GM21786 (cell line): ENCODE measurements around the gene KLHL29.

Experiments
- ATAC-seq: cut with Tn5 transposase; IDR thresholded peaks from one replicate; pipeline ENCODE4 v1.9.1; 2021; ENCODE audit not compliant: unreplicated experiment

Gene KLHL29

DNA sequence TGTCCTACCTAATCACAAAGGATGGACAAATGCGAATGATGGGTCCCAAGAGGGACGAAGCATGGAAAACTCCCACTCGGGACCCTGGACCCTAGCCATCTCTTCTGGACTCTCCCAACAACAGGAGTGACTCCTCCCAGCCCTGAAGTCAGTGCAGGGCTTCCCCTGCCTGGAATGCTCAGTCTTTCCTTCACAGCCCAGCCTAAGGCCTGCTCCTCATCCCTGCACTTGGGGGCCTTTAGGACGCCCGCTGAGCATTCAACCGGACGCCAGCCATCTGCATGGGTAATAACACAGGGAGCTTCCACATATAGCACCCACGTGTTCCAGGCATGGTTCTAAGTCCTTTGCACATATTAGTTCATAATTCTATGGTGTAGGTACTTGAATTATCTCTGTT, 237.5 kb downstream of the KLHL29 start:
- ATAC-seq: no peak

GRCh38 chr2:23622966-23623675, 238.1 kb downstream of the KLHL29 start:
- no peak for ATAC-seq

DNA sequence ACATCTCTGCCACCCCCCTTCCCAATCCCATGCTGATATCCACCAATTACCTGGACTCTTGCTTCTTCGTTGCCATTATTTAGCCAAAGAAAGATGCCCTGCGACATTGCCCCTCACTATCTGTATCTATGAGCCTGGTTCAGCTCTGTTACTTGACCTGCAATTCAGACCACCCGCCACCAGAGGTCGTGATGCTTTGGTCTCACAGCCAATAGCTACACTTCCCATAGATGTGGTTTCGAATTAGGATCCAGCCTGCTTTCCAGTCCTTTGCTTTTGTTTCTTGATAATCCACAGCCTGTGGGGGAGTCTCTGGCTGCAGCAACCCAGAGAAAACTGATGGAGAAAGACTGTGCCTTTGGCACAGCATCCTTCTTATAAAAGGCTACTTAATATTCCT, 239.4 kb downstream of the KLHL29 start:
- no peak for ATAC-seq

DNA sequence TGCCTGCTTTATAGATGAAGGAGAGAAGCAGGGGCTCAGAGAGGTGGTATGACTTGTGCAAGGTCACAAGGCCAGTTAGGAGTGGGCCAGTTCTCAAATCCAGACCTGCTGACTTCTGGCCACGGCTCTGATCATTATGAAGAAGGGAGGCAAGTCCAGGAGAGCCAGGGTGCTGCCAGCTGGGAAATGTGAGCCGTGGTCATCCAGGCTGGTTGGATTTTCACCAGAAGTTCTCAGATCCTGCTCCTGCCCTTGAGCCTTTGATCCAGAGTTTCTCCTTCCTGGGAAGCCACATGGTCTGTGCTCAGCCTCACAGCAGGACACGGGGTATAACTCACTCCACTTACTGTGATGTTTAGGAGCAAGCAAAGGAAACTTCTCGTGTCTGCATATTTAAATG, 239.9 kb downstream of the KLHL29 start:
- ATAC-seq: no peak

DNA sequence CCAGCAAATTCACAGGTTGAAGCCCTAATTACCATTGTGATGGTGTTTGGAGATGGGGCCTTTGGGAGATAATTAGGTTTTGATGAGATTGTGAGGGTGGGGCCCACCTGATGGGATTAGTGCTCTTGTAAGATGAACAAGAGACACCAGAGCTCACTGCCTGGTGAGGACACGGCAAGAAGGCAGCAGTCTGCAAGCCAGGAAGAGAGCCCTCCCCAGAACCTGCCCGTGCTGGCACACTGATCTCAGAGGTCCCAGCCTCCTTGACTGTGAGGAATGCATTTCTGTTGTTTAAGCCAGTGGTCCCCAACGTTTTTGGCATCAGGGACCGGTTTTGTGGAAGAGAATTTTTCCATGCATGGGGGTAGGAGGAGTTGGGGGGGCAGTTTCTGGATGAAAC, 240.7 kb downstream of the KLHL29 start:
- ATAC-seq: no peak

- ATAC-seq: no peak
Measured at GRCh38 chr2:23626701-23627230, 241.8 kb downstream of the KLHL29 start.

- no peak for ATAC-seq
Measured at GRCh38 chr2:23627236-23628009, 242.4 kb downstream of the KLHL29 start.

- no peak for ATAC-seq
Measured at GRCh38 chr2:23628926-23629771, 244.2 kb downstream of the KLHL29 start.

DNA sequence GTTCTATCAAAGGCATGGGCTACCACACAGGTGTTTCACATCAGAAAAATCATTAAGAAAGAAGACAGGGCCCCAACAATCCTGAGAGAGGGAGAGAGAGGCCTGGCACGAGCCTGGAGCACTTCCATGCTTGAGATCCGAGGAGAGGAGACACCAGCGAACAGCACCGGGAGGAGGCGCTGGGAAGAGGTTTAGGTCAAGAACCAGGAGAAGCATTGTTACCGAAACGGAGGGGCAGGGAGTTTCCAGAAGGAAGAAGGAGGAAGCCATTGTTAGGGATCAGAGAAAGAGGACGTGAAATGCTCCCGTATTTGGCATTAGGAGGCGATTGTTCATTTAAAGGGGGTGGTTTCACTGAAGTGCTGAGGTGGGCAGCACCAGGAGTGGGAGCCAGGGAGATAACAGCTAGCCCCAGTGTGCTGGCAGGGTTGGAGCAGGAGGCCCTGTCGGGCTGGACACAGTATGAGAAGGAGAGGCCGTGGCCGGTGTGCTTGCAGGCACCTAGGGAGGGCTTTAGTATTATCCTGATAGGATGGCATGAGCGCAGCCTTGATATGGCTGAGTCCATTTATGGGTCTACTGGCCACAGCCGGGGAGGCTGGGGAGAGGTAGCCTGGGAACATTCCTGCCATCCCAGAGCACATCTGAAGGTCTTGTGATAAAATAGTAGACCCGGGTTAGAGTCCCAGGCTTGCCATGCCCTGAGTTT, 244.9 kb downstream of the KLHL29 start:
- ATAC-seq: no peak

DNA sequence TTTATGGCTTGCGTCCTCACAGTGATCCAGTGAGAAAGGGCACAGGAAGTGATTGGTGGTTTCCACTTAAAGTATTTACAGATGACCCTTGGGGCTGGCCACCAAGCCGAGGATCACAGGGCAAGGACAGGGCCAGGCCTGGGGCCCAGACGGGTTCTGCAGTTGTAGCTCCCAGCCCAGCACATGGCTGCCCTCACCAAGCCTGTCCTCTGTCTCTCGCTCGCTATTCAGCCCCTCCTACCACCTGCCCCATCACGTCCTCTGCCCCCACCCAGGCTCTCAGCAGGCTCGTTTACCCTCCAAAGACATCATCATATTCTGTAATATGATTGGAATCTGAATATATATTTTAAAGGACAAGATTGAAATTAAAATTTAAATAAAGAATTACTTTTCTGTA, 246.0 kb downstream of the KLHL29 start:
- ATAC-seq: no peak

DNA sequence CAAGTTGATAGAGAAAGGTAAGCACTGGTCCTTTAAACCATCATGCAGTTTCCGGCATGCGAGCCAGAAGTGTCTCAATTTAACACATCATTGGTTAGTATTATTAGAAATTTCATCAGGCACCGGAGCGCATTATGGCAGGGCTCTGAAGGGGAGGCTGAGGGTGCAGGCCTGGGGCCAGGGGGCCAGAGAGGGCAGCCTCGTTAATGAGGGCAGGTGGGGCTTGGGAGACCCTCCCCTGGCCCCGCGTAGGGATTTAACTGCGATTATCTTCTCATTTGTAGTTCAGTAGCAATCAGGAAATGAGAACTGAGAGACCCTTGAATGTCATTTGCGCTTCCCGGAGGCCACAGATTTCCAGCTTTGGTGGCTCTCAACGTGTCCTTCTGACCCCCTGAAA, 246.4 kb downstream of the KLHL29 start:
- ATAC-seq: no peak

DNA sequence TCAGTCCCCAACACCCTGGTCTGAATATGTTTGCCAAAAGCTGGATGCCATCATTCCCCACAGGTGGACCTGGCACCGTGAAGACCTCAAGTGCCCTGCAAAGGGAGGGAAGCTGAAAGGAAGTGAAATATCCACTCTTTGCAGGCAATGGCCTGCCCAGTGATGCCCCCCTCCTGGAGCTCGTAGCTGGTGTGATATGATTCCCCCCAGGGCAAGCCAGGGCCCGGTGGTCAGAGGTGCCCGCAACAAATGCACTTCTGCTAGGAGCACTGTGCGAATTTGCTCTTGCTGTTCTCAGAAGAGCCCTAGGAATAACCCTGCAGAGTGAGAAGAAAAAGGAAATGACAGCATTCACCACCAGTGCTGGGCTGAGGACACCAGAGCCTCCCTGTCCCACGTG, 247.4 kb downstream of the KLHL29 start:
- no peak for ATAC-seq

DNA sequence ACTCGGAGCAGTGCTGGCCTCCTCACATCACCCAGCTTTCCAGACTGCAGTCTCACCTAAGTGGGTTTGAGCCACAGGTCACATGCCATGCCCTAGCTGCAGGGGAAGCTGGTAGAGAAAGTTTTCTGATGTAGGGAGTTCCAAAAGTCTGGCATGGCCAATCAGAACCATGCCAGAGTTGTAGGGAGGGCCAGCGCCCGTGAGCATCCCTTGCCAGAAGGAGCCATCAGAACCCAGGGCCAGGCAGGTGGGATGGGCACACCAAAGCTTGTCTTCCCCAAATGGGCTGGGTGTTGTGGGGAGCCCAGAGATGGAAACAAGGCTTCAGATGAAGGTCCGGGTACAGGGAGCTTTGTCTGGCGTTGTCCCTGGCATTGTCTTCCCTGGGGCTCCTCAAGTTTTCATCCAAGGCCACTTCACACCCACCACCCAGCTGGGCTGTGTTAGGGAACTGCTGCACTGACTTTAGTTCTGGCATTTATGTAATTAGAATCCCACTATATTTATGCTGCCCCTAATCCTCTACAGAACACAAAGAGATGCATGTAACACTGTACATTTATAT, 247.9 kb downstream of the KLHL29 start:
- ATAC-seq: no peak

GRCh38 chr2:23633966-23634365, 249.0 kb downstream of the KLHL29 start:
- ATAC-seq: no peak

GRCh38 chr2:23635442-23636340, 250.7 kb downstream of the KLHL29 start:
- ATAC-seq: no peak

DNA sequence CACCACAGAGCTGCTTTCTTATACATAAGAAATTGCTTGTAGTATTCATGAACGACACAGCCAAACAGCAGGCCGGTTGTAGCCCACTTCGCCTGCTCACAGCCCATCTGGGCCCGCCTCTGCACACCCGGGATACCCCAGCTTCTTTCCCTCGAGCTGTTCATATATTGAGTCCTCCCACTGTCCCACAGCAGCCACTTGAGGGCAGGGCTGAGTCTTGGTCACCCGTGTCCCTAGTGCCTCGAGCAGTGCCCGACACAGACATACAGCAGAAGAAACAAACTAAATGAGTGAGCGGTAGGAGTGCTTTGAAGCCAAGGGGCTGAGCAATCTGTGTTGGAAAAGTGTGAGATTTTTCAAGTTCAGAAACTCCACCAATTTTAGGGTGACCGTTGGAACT, 251.4 kb downstream of the KLHL29 start:
- ATAC-seq: no peak

DNA sequence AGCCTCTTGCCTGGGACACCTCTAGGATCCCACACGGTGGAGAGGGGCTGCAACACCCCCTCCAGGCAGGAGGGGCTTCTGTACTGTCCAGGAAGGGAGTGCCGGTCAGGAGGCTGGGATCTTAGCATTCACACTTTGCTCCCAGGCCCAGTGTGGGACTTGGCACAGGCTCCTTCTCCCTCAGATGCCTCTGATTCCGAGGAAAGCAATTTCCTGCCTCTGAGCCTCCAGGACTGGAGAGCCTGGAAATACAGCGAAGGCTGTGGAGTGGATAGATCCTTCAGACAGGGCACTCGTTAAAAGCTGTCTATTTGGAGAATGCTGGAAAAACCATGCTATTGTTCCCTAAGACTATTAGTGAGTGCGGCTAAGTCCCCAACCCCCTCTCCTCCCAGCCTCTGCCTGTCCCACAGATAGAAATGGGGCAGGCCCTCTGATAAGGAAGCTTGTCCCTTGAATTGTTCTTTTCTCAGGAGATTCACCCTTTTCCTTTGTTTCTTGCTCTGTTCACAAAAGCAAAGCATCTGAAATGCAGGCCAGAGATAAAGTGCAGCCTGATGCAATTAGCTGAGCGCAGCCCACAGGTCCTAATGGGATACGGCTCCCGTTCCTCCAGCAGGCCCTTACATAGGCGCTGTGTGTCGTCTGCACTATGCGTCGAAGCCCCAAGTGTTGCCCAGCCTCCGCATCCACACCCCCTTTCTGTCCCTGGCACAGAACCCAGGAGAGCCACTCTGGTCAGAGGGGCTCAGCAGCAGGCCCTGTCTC, 252.2 kb downstream of the KLHL29 start:
- ATAC-seq: no peak

GRCh38 chr2:23639406-23639982, 254.5 kb downstream of the KLHL29 start:
- no peak for ATAC-seq
